ENCODE results near the gene NT5M. TPM values are rescaled to one million over a fixed set of nuclear protein-coding genes. Genes with fewer than 3 reads are reported as not detected.

Gene NT5M
- total RNA-seq, 2 donors from 2014 or later = 6.5 to 11.8 TPM

DNA sequence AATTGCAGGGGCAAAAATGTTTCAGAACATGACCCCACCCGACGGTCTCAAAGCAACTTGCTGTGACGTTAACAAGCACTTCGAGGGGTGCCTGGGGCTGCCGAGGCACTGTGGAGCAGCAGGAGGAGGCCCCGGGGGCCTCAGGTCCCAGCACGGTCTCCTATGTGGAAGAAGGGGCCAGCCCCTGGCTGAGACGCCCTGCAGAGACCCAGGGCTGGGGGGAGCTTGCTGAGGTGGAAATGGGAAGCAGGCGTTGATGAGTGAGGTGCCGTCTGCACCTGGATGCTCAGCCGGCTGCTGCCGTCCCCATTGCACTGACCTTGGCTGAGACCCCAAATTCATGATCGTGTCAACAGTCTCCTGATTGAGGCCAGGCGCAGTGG lies 46.5 kb downstream of the NT5M start:
- H3K9ac ChIP-seq (ENCODE audit: extremely low read depth, low read length, poor library complexity, severe bottlenecking) = no peak overlapping the region

DNA sequence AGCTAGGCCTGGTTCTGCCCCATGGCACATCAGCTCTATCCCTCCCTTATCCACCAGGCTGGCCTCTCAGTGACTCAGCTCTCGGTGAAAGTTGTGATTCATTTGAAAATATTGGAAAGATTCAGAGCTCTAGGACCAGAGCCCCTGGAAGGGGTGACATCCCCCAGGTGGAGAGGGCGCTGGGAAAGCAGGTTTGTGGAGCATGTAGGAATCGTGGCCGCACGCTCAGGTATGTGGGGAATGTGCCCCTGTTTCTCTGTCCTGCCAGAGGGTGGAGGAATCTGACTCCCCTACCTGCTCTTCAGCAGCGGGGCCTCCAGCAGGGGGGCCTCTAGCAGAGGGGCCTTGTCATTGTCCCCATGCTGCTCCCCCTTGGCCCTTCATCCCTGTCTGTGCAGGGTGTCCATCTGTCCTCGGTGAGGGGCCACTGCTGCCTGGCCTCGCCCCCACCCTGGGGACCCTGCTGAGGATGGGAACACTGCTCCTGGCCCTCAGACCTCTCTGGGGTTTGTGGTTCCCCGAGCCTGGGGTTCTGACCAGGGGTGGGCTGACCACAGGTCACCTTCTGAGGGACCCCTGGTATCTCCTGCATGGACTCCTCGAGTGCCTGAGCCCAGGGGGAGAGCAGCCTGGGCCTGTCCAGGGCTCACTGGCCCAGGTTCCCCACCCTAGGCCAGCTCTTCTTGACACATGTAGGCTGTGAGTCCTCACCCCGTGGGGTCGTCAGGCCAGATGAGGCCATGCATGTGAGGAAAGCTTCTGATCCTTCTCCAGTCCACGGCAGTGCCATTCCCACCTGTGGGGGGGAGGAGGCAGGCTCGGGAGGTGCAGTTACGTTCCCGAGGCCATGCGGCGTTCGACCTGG lies 47.5 kb downstream of the NT5M start:
- Histone ChIP-seq H3K27me3 (ENCODE audit: control insufficient read depth, insufficient read depth, low read length, poor library complexity, severe bottlenecking) (no peaks in the 10 kb centered on the region), H3K4me3 (ENCODE audit: low read length) (no peak overlapping the region), H3K27ac (ENCODE audit: low read depth, low read length) (no peak overlapping the region), H3K4me1 (ENCODE audit: control insufficient read depth, insufficient read depth, low read length) (no peaks in the 10 kb centered on the region), H3K36me3 (ENCODE audit: control insufficient read depth, insufficient read depth, low read length) (no peaks in the 10 kb centered on the region), H3K9ac (ENCODE audit: extremely low read depth, low read length, poor library complexity, severe bottlenecking) (no peak overlapping the region), H3K9me3 (ENCODE audit: control insufficient read depth, low read length) (no peaks in the 10 kb centered on the region)
- no peaks in the 10 kb centered on the region for H3K27me3 Mint-ChIP-seq (ENCODE audit: insufficient read depth)
- 89 to 96% methylated on average over 10 to 19 of the region's 19 CpGs for WGBS, 2 experiments (ENCODE audit: insufficient coverage in 1 of 2, insufficient read length in 1 of 2)
- no peaks in the 10 kb centered on the region for H3K36me3 Mint-ChIP-seq (ENCODE audit: low read depth)
- peak; percentile 87 for DNase-seq
- no peak for TF ChIP-seq CTCF (conservative IDR thresholded peaks at IDR 0.05)
- peak overlapping the region; percentile 83 for H3K27ac Mint-ChIP-seq
- no peaks in the 10 kb centered on the region for H3K9me3 Mint-ChIP-seq
- H3K4me1 Mint-ChIP-seq = no peaks in the 10 kb centered on the region
- H3K4me3 Mint-ChIP-seq = no peak overlapping the region

More for the DNA sequence above, 46.5 kb downstream of the NT5M start:
- no peak overlapping the region for H3K27ac Mint-ChIP-seq
- Histone ChIP-seq H3K4me1 (ENCODE audit: control insufficient read depth, insufficient read depth, low read length) (no peaks in the 10 kb centered on the region), H3K4me3 (ENCODE audit: low read length) (no peak overlapping the region), H3K9me3 (ENCODE audit: control insufficient read depth, low read length) (no peaks in the 10 kb centered on the region), H3K36me3 (ENCODE audit: control insufficient read depth, insufficient read depth, low read length) (no peaks in the 10 kb centered on the region), H3K27me3 (ENCODE audit: control insufficient read depth, insufficient read depth, low read length, poor library complexity, severe bottlenecking) (no peaks in the 10 kb centered on the region), H3K27ac (ENCODE audit: low read depth, low read length) (no peak overlapping the region)
- H3K27me3 Mint-ChIP-seq (ENCODE audit: insufficient read depth) = no peaks in the 10 kb centered on the region
- TF ChIP-seq CTCF (conservative IDR thresholded peaks at IDR 0.05) = no peak
- DNase-seq = peak; percentile 45
- H3K4me1 Mint-ChIP-seq = no peaks in the 10 kb centered on the region
- no peaks in the 10 kb centered on the region for H3K9me3 Mint-ChIP-seq
- H3K4me3 Mint-ChIP-seq = no peak overlapping the region
- WGBS, 2 experiments (ENCODE audit: insufficient coverage in 1 of 2, insufficient read length in 1 of 2) = 90 to 96% methylated on average over 11 to 14 of the region's 14 CpGs
- no peaks in the 10 kb centered on the region for H3K36me3 Mint-ChIP-seq (ENCODE audit: low read depth)

DNA sequence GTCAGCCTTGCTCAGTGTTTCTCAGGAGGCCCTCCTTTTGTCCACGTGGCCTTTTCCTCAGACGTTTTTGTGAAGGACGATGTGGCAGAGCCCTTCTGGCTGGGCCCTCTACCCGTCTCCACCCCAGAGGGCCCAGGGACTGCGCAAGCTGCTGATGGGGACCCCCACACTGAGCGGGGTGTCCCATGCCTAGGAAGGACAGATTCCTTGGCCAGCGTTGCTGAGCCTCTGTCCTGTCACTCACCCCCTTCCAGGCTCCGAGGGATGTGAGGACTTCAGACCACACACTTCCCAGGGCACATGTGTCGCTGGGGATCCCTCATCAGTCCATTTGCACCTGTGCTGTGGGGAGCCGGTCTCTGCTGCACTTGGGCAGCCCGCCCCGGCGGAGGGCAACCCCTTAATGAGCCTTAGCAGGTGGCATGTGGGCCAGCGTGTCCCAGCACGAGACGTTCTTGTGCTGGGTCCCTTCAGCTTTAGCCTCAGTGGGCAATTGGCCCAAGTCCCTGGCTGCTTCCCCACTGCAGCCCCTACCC lies 48.3 kb downstream of the NT5M start:
- H3K4me1 Mint-ChIP-seq = no peaks in the 10 kb centered on the region
- no peak for DNase-seq
- Histone ChIP-seq H3K9ac (ENCODE audit: extremely low read depth, low read length, poor library complexity, severe bottlenecking) (no peak overlapping the region), H3K36me3 (ENCODE audit: control insufficient read depth, insufficient read depth, low read length) (no peaks in the 10 kb centered on the region), H3K27me3 (ENCODE audit: control insufficient read depth, insufficient read depth, low read length, poor library complexity, severe bottlenecking) (no peaks in the 10 kb centered on the region), H3K4me1 (ENCODE audit: control insufficient read depth, insufficient read depth, low read length) (no peaks in the 10 kb centered on the region), H3K4me3 (ENCODE audit: low read length) (no peak overlapping the region), H3K27ac (ENCODE audit: low read depth, low read length) (no peak overlapping the region), H3K9me3 (ENCODE audit: control insufficient read depth, low read length) (no peaks in the 10 kb centered on the region)
- no peak for TF ChIP-seq CTCF (conservative IDR thresholded peaks at IDR 0.05)
- no peaks in the 10 kb centered on the region for H3K36me3 Mint-ChIP-seq (ENCODE audit: low read depth)
- no peak overlapping the region for H3K27ac Mint-ChIP-seq
- no peak overlapping the region for H3K4me3 Mint-ChIP-seq
- H3K9me3 Mint-ChIP-seq = no peaks in the 10 kb centered on the region
- H3K27me3 Mint-ChIP-seq (ENCODE audit: insufficient read depth) = no peaks in the 10 kb centered on the region
- whole genome bisulfite sequencing, 2 experiments (ENCODE audit: insufficient coverage in 1 of 2, insufficient read length in 1 of 2) = 90 to 92% methylated on average over 12 to 16 of the region's 16 CpGs
